GM19099 (cell line): ENCODE data around the gene CLCN7.

Experiments used
- POLR2A ChIP-seq: IDR thresholded peaks from 3 replicates; pipeline ENCODE4 v1.6.1; 2011; ENCODE audit warnings: low read depth; ENCODE audit not compliant: insufficient read length; ENCODE audit errors: extremely low read depth

Gene CLCN7

GRCh38 chr16:1398351-1398750, 76.5 kb downstream of the CLCN7 start:
- no peak for TF ChIP-seq POLR2A

- TF ChIP-seq POLR2A = no peak
Measured at GRCh38 chr16:1397779-1398178, 77.0 kb downstream of the CLCN7 start.

- TF ChIP-seq POLR2A = no peak
Measured at GRCh38 chr16:1395444-1396031, 79.3 kb downstream of the CLCN7 start.
